Stimulated activated CD8-positive, alpha-beta memory T cell treated with anti-CD3 and anti-CD28 coated beads, Interleukin-4, amount 100 ng/mL, for 24 hours (primary cell): Measurements from ENCODE around the gene MUC2.
"Not testable (repeated sequence)": the region's sequence is repeated elsewhere in the genome, so short reads cannot be mapped to it uniquely, and the experiment has no call there.

Source experiments
- DNase-seq: peaks from one replicate; pipeline ENCODE4 v3.0.0-alpha.2; 2020; ENCODE audit warnings: low read depth

MUC2 gene

DNA sequence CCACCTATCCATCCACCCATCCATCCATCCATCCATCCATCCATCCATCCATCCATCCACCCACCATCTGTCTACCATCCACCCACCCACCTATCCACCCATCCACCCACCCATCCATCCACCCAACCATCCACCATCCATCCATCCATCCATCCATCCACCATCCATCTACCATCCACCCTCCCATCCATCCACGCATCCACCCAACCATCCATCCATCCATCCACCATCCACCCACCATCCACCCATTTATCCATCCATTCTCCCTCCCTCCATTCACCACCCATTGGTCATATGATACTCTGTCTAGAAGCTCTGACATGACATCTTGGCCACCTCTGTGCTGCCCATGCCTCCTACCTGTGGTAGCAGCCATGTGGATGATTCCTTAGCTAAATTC, 31.7 kb downstream of the MUC2 start:
- no peak for DNase-seq

GRCh38 chr11:1107316-1108245, 32.9 kb downstream of the MUC2 start:
- DNase-seq, result no peak

DNA sequence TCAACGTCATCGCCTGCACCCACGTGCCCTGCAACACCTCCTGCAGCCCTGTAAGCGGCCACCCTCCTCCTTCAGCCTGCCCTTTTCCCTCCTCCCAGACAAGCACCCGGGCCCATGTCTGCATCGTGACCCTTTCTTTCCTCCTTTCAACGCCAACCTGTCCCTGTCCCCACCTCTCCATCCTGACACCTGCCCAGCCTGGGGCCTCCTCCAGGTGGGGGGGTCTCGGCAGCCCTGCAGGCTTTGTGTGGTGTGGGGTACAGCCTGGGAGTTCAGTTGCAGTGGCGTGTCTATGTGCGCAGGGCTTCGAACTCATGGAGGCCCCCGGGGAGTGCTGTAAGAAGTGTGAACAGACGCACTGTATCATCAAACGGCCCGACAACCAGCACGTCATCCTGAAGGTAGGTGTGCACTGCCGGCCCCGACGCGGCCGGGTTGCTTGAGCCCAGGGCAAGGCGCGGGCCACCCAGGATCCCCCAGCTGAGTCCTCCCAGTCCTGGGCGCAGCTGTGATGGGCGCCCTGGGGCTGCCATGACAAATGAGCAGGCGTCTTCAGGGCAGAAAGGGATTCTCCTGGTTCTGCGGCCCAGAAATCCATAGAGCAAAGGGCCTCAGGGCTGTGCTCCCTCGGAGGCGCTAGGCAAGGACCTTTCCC, 33.7 kb downstream of the MUC2 start:
- no peak for DNase-seq

GRCh38 chr11:1109101-1109917, 34.6 kb downstream of the MUC2 start:
- DNase-seq, result no peak

- no peak for DNase-seq
Observed at GRCh38 chr11:1109918-1110705, 35.4 kb downstream of the MUC2 start.

DNA sequence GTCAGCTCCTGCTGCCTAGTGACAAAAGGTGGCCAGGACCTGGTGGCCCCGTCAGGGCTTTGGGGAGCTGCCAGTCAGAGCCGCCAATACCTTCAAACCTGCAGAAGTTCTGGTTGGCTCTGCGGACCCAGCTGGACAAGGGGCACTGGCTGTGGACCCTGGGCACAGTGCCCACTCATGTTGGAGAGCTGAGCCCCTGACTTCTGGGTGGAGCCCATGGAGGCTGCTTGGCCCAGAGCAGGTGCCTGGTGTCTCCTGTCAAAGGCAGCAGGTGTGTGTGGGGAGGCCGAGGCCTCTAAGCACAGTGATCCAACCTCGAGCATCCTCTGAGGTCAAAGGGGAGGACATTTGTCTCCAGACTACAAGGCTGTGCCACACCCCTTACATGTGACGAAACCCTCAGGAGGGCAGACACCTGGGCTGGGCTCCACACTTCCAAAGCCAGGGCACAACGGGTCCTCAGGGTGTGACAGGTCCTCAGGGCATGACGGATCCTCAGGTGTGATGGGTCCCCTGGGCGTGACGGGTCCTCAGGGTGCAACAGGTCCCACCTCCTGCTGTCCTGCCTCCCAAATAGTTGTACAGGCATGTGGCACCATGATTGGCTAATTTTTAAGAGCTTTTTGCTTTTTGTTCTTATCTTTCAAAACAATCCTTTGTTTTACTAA, 37.0 kb downstream of the MUC2 start:
- DNase-seq, result no peak

DNA sequence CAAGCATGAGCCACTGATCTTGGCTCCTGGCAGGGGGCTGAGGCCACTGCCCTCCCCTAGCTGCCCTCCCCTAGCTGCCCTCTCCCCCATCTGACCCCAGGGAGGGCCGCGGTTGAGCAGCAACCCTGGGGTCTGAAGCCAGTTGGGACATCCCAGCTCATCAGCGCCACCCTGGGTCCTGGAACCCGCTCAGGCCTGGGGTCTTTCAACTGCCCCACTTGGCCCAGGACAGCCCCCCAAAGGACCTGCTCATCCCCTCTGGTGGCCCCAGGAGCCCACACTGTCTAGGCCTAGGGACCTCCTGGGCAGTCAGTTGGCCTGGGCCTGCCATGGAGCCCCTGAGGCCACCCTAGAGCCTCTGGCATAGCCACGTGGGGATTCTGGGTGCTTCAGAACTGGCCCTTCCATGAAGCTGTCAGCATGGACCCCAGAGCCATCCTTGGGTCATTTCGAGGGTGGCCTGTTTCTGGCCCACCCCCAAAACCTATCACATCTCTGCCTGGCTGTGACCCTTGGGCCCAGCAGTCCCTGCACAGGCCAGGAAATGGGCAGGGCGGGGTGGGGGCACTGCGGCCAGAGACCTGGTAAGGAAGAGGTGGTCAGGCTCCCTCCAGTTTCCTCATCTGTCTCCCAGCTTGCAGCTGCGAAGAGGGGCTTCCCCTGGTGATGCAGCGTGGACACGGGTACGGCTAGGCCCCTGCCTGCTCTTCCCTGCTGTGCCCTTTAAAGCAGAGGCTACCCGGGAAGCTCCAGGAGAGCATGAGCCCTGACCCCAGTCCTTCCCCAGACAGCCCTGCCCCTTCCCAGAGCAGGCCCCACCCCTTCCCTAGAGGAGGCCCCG, 37.9 kb downstream of the MUC2 start:
- no peak for DNase-seq

DNA sequence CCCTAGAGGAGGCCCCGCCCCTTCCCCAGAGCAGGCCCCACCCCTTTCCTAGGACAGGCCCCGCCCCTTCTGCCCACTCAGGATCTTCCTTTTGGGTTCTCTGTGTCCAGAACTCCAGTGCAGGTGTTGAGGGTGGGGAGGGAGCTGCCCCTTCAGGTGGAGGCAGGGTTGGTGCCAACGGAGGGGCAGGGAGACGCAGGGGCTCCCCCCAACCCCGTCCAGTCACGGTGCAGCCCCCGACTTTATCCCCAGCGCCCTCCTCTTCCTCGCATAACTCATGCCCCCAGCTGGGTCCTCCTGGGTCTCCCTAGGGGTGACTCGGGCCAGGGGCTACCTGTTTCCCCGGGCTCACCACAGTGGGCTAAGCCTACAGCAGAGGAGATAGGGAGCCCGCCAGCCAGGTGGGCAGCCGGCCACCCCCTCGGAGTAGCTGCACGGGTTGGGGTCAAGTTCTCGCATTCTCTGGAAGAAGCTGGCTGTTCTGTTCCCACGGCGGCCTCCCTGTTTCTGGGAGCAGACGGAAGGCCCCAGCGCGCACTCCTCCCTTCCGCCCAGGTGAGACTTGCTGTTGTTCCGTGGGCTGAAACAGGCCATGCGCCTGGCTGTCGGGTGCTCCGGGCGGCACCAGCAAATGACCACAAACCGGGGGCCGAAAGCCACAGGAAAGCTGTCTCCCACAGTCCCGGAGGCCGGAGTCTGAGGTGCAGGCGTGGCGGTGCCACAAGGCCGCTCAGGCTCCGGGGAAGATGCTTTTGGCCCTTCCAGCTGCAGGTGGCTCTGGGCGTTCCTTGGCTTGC, 38.9 kb downstream of the MUC2 start:
- no peak for DNase-seq

DNA sequence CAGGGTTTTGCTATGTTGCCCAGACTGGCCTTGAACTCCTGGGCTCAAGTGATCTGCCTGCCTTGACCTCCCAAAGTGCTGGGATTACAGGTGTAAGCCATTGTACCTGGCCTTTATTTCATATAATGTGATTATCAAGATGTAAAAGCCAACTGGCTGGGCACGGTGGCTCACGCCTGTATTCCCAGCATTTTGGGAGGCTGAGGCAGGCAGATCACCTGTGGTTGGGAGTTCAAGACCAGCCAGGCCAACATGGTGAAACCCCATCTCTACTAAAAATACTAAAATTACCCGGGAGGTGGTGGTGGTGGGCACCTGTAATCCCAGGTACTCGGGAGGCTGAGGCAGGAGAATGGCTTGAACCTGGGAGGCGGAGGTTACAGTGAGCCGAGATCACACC, 40.6 kb downstream of the MUC2 start:
- not testable (repeated sequence) for DNase-seq

- no peak for DNase-seq
Observed at GRCh38 chr11:1116104-1116503, 41.4 kb downstream of the MUC2 start.

DNA sequence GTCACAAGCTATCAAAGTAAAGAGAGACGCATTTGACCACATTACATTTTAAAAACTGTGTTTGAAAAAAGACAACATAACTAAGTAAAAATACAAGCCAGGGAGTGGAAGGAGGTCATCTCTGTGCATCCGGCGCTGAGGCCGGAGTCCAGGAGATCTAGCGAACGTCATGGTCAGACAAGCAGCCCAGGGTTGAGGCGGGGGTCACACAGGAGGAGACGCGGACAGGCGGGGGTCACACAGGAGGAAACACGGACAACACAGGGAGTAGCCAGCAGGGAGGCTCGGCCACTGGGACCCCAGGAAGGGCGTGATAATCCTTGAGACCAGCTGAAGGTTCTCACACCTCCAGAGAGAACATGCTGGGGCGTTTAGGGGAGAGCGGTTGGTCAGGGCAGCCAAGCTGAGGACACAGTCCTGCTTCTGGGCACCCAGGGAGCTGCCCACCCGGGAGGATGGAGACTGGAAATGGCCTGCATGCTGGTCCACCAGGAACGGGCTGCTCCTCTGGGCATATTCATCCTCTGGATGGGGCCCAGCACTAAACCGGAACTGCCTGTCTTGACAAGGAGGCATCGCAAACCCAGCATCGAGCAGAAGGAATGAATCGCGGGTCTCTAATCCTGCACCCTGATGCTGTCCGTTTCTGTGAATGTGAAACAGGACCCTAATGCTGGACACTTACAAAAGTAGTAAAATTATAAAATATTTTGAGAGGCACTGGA, 42.2 kb downstream of the MUC2 start:
- DNase-seq, result no peak

GRCh38 chr11:1117992-1118391, 43.3 kb downstream of the MUC2 start:
- no peak for DNase-seq

DNA sequence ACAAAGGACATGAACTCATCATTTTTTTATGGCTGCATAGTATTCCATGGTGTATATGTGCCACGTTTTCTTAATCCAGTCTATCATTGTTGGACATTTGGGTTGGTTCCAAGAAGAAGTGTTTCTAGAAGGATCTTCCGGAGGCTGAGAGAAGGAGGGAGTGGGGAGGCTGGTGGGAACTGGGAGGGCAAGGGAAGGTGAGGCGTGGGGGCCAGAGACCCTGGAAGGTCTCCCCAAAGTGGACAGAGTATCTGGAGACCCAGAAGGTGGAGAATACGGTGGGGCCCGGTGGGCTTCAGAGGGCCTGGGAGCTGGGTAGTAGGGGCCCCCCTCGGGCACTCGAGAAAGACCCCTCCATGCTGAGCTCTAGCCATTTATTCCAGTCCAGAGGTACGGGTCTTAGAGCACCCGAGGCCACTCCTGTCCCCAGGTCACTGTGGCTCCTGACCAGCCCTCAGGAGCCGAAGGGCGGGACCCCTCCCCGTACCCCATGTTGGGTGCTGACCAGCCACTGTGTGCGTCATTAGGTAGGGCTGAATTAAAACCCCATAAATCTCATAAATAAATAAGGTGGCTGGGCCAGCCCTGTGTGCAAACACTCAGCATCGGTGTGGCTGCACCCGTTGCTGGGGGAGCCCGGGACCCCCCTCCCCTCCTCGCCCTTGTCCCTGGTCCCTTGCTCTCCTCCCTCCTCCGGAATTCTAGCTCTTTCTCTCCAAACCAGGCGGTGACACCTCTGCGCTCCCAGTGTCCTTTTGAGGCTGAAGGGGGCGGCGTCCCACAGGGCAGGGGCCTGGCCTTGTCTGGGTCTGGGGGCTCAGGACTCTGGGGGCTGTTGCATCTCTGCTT, 44.3 kb downstream of the MUC2 start:
- DNase-seq, result no peak

DNA sequence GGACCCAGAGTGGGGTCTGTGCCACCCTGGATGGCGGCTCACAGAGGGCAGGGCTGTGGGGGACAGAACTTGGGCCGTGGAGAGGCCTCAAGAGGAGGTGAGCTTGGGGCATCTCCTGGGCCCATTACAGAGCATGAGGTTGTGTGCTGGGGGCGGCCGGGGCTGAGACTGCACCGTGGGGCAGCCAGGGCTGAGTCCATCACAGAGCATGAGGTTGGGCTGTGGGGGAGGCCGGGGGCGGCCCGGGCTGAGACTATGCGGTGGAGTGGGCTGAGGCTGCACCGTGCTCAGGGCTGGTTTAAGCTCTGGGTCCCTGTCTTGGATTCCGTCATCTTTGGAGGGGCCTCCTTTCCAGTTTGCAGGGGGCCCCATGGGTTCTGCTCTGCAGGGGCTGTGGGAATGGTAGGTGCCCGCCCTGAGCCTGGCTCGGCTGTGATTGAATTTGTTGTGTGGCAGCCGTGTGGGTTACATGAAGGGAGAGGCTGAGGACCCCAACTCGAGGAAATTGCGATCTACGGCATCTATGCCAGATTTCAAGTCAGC, 45.0 kb downstream of the MUC2 start:
- DNase-seq, result no peak

- no peak for DNase-seq
Observed at GRCh38 chr11:1120532-1121330, 46.1 kb downstream of the MUC2 start.

GRCh38 chr11:1121331-1121812, 46.7 kb downstream of the MUC2 start:
- DNase-seq, result no peak
